Nephron progenitor cell (in vitro differentiated cells): ENCODE results near the gene CDHR5.
A peak's percentile ranks its signal among the peaks of the same experiment; 100 is the strongest.

Source experiments
- DNase-seq: peaks from one replicate; pipeline ENCODE4 v3.0.0; 2021
- H3K27ac Mint-ChIP-seq: 2 replicates; pipeline ENCODE4 v1.8.0; 2021; ENCODE audit warnings: mild to moderate bottlenecking, moderate library complexity, mixed read lengths
- H3K27me3 Mint-ChIP-seq: 2 replicates; pipeline ENCODE4 v1.8.0; 2021; ENCODE audit warnings: mild to moderate bottlenecking, low read depth, mixed read lengths; ENCODE audit not compliant: poor library complexity
- H3K36me3 Mint-ChIP-seq: 2 replicates; pipeline ENCODE4 v1.8.0; 2021; ENCODE audit warnings: low read depth, mixed read lengths
- H3K4me1 Mint-ChIP-seq: 2 replicates; pipeline ENCODE4 v1.8.0; 2021; ENCODE audit warnings: mixed read lengths
- H3K4me3 Mint-ChIP-seq: 2 replicates; pipeline ENCODE4 v1.8.0; 2021; ENCODE audit warnings: mild to moderate bottlenecking, moderate library complexity, mixed read lengths
- H3K9me3 Mint-ChIP-seq: 2 replicates; pipeline ENCODE4 v1.8.0; 2021; ENCODE audit warnings: mild to moderate bottlenecking, moderate library complexity, mixed read lengths
- CTCF ChIP-seq: fragments of 200-600 bp; sonication (generic); IDR thresholded peaks from 2 replicates; pipeline ENCODE4 v1.5.0; 2021; ENCODE audit warnings: antibody characterized with exemption

The CDHR5 gene

GRCh38 chr11:613369-613968 lies 11.3 kb downstream of the CDHR5 start:
- no peaks in the 10 kb centered on the region for H3K9me3 Mint-ChIP-seq
- peaks cover 14% of the 10 kb centered on the region for H3K36me3 Mint-ChIP-seq
- H3K4me3 Mint-ChIP-seq: no peak overlapping the region
- no peak for TF ChIP-seq CTCF
- no peak overlapping the region for H3K27ac Mint-ChIP-seq
- peak; percentile 76 for DNase-seq
- peaks cover 25% of the 10 kb centered on the region for H3K4me1 Mint-ChIP-seq
- H3K27me3 Mint-ChIP-seq: no peaks in the 10 kb centered on the region

GRCh38 chr11:612961-613300 lies 11.8 kb downstream of the CDHR5 start:
- H3K9me3 Mint-ChIP-seq: no peaks in the 10 kb centered on the region
- H3K36me3 Mint-ChIP-seq: peaks cover 17% of the 10 kb centered on the region
- no peak for TF ChIP-seq CTCF
- peaks cover 23% of the 10 kb centered on the region for H3K4me1 Mint-ChIP-seq
- no peaks in the 10 kb centered on the region for H3K27me3 Mint-ChIP-seq
- H3K27ac Mint-ChIP-seq: no peak overlapping the region
- no peak overlapping the region for H3K4me3 Mint-ChIP-seq
- no peak for DNase-seq

GRCh38 chr11:612201-612960 lies 12.4 kb downstream of the CDHR5 start:
- H3K27ac Mint-ChIP-seq: peak overlapping the region; percentile 78
- DNase-seq: no peak
- TF ChIP-seq CTCF: no peak
- peak overlapping the region; percentile 45 for H3K4me3 Mint-ChIP-seq
- peaks cover 17% of the 10 kb centered on the region for H3K36me3 Mint-ChIP-seq
- H3K9me3 Mint-ChIP-seq: no peaks in the 10 kb centered on the region
- H3K27me3 Mint-ChIP-seq: no peaks in the 10 kb centered on the region
- H3K4me1 Mint-ChIP-seq: peaks cover 23% of the 10 kb centered on the region

DNA sequence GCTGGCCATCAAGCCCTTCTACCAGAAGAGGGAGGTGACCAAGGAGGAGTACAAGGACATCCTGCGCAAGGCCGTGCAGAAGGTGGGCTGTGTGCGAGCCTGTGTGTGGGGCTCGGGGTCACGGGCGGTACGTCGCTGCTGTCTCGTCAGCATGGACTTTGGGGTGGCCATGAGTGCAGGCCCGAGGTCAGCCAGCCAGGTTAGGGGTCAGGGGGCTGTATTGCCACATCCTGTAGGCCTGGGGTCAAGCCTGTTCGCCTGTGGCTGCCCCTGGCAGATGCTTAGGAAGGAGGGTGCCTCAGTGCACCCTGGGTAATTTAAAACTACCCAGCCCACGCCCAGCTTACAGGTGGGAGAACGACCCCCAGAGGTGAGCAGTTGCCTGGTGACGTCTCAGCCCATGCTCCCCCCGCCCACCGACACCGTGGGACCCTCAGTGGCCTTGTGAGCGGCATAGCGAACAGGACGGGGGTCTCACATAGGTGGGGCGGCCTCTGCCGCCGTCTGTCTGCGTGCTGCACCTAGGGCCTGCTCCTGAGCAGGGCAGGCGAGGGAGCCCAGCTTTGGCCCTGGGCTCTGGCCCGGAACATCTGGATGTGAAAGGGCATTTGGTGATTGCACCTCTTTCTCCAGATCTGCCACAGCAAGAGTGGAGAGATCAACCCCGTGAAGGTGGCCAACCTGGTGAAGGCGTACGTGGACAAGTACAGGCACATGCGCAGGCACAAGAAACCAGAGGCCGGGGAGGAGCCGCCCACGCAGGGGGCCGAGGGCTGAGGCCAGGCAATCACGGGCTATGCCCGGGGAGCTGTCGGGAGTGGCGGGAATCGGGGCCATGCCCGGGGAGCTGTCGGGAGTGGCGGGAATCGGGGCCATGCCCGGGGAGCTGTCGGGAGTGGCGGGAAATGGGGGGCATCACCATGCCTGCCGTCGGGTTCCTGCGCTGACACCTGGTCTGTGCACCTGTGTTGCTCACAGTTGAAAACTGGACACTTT lies 13.5 kb downstream of the CDHR5 start:
- Mint-ChIP-seq H3K27ac (peak overlapping the region; percentile 64), H3K9me3 (no peaks in the 10 kb centered on the region)
- no peak for TF ChIP-seq CTCF

GRCh38 chr11:610146-610801 lies 14.5 kb downstream of the CDHR5 start:
- no peak for TF ChIP-seq CTCF
- H3K27me3 Mint-ChIP-seq: no peaks in the 10 kb centered on the region
- no peak for DNase-seq
- no peak overlapping the region for H3K27ac Mint-ChIP-seq
- H3K4me1 Mint-ChIP-seq: peaks cover 17% of the 10 kb centered on the region
- H3K9me3 Mint-ChIP-seq: no peaks in the 10 kb centered on the region
- H3K4me3 Mint-ChIP-seq: no peak overlapping the region
- H3K36me3 Mint-ChIP-seq: peaks cover 22% of the 10 kb centered on the region

More for the DNA sequence above, 13.5 kb downstream of the CDHR5 start:
- no peak for DNase-seq
- H3K27me3 Mint-ChIP-seq: no peaks in the 10 kb centered on the region
- H3K4me3 Mint-ChIP-seq: no peak overlapping the region
- H3K4me1 Mint-ChIP-seq: peaks cover 22% of the 10 kb centered on the region
- peaks cover 22% of the 10 kb centered on the region for H3K36me3 Mint-ChIP-seq
